Activated CD8-positive, alpha-beta memory T cell treated with anti-CD3 and anti-CD28 coated beads, Interleukin-2, amount 50 U/mL, for 48 hours (primary cell): Measurements from ENCODE around the gene GRIK2.
"Not testable (repeated sequence)": the region's sequence is repeated elsewhere in the genome, so short reads cannot be mapped to it uniquely, and the experiment has no call there.

ENCODE experiments used
- DNase-seq: peaks from one replicate; pipeline ENCODE4 v3.0.0-alpha.2; 2020

GRIK2 gene

GRCh38 chr6:101393251-101393828 lies at the start of gene GRIK2:
TSS of gene GRIK2 (plus strand) at chr6:101393708.
- peak; percentile 58 for DNase-seq

GRCh38 chr6:101344885-101345284 lies 48.6 kb upstream of the GRIK2 start:
- DNase-seq: no peak

GRCh38 chr6:101348816-101349215 lies 44.7 kb upstream of the GRIK2 start:
- no peak for DNase-seq

GRCh38 chr6:101350631-101351030 lies 42.9 kb upstream of the GRIK2 start:
- not testable (repeated sequence) for DNase-seq

- no peak for DNase-seq
Observed at GRCh38 chr6:101351173-101351572, 42.3 kb upstream of the GRIK2 start.

GRCh38 chr6:101352316-101352715 lies 41.2 kb upstream of the GRIK2 start:
- DNase-seq: no peak

- DNase-seq: no peak
Observed at GRCh38 chr6:101365181-101365580, 28.3 kb upstream of the GRIK2 start.

- no peak for DNase-seq
Observed at GRCh38 chr6:101379926-101380325, 13.6 kb upstream of the GRIK2 start.

GRCh38 chr6:101380897-101381630 lies 12.4 kb upstream of the GRIK2 start:
- DNase-seq: no peak

- DNase-seq: not testable (repeated sequence)
Observed at GRCh38 chr6:101383747-101384146, 9.8 kb upstream of the GRIK2 start.

GRCh38 chr6:101386982-101387381 lies 6.5 kb upstream of the GRIK2 start:
- DNase-seq: no peak

- no peak for DNase-seq
Observed at GRCh38 chr6:101391772-101392585, 1.5 kb upstream of the GRIK2 start.

GRCh38 chr6:101392586-101393230 lies 800 bp upstream of the GRIK2 start:
- no peak for DNase-seq

- DNase-seq: no peak
Observed at GRCh38 chr6:101393829-101394251, 332 bp downstream of the GRIK2 start.

- DNase-seq: no peak
Observed at GRCh38 chr6:101394936-101395335, 1.4 kb downstream of the GRIK2 start.

GRCh38 chr6:101395345-101395744 lies 1.8 kb downstream of the GRIK2 start:
- no peak for DNase-seq

GRCh38 chr6:101396548-101397173 lies 3.2 kb downstream of the GRIK2 start:
- DNase-seq: peak; percentile 63

- no peak for DNase-seq
Observed at GRCh38 chr6:101397199-101397598, 3.7 kb downstream of the GRIK2 start.

GRCh38 chr6:101398716-101399615 lies 5.5 kb downstream of the GRIK2 start:
- no peak for DNase-seq

- no peak for DNase-seq
Observed at GRCh38 chr6:101399616-101400162, 6.2 kb downstream of the GRIK2 start.
